OCI-LY7 (cell line): ENCODE measurements around the gene WLS.

ENCODE experiments used
- CTCF ChIP-seq: fragments of 200-600 bp; sonication (generic); conservative IDR thresholded peaks from 2 replicates; pipeline ENCODE4 v1.5.1; 2014; ENCODE audit warnings: mild to moderate bottlenecking, antibody characterized with exemption, low read length, moderate library complexity, mixed read lengths
- EZH2phosphoT487 ChIP-seq: fragments of 200-600 bp; sonication (generic); IDR thresholded peaks from 2 replicates; pipeline ENCODE4 v1.6.1; 2018; ENCODE audit warnings: low read depth, borderline replicate concordance, mild to moderate bottlenecking, mixed run types, antibody characterized with exemption, low read length, moderate library complexity, mixed read lengths

DNA sequence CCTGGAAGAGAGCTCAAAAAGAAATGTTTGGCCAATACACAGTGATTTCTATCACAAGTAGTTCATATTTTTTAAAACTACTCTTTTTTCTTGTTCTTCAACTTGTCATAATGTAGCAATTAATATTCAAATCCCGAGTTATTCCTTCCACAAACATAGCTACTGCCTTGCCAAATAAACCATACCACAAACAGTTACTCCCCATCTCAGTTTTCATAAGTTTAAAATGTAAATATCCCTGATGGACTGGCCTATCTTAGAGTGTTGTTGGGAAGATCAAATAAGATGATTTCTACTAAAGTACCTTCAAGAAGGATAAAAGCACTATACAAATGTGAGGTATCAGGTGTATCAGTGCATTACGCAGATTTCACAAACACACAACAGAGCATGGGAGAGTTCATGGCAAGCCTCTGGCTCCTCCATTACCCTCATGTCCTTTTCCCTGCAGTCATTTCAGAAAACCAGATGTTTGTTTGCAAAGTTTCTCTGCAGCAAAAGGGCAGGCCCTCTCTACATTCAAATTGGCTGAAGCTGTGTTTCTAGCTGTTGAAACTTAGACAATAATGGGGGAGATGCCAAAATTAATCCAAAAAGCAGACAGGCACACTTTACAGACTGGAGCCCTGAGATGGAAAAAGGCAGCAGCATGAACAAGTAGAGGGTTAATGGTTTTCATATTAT, 16.1 kb downstream of the WLS start:
- TF ChIP-seq CTCF (no peak), EZH2phosphoT487 (no peak)
